HepG2 (cell line): Measurements from ENCODE around the gene TUBB4A. TPM values are rescaled to one million over a fixed set of nuclear protein-coding genes. Genes with fewer than 3 reads are reported as not detected.
A peak's percentile ranks its signal among the peaks of the same experiment; 100 is the strongest.

ENCODE experiments used
- CSRNP1 ChIP-seq: sonication (generic); formaldehyde crosslinking; IDR thresholded peaks from 2 replicates; pipeline ENCODE4 v1.8.1; 2023; ENCODE audit warnings: mild to moderate bottlenecking, missing genetic modification reagents
- GMEB2 ChIP-seq: IDR thresholded peaks from 2 replicates; pipeline ENCODE4 v1.6.1; 2016; ENCODE audit warnings: missing biosample characterization, missing genetic modification reagents, low read depth
- GRHL1 ChIP-seq: sonication (generic); formaldehyde crosslinking; conservative IDR thresholded peaks from 2 replicates; pipeline ENCODE4 v1.8.0; 2022; ENCODE audit warnings: missing genetic modification reagents
- MAZ ChIP-seq, 2 experiments: sonication (generic) in 1 of 2; formaldehyde crosslinking in 1 of 2; IDR thresholded peaks; 2 replicates each; pipeline versions ENCODE4 v1.5.0 to v1.6.1; 2012 to 2020; ENCODE audit warnings: low read depth in 2 of 2, mild to moderate bottlenecking in 2 of 2, borderline replicate concordance in 1 of 2, improper control_type of control experiment in 1 of 2, low read length in 1 of 2, missing genetic modification reagents in 1 of 2, moderate library complexity in 1 of 2
- PAXIP1 ChIP-seq: sonication (generic); formaldehyde crosslinking; conservative IDR thresholded peaks from 2 replicates; pipeline ENCODE4 v1.4.0; 2020; ENCODE audit warnings: mild to moderate bottlenecking, missing genetic modification reagents, moderate library complexity
- STAG1 ChIP-seq: sonication (generic); formaldehyde crosslinking; IDR thresholded peaks from 2 replicates; pipeline ENCODE4 v1.4.0; 2020; ENCODE audit warnings: missing genetic modification reagents
- ZBTB39 ChIP-seq: sonication (generic); formaldehyde crosslinking; IDR thresholded peaks from 2 replicates; pipeline ENCODE4 v1.5.0; 2020; ENCODE audit warnings: missing genetic modification reagents
- ZFP37 ChIP-seq: sonication (generic); formaldehyde crosslinking; IDR thresholded peaks from 2 replicates; pipeline ENCODE4 v1.4.0; 2020; ENCODE audit warnings: missing genetic modification reagents, borderline replicate concordance
- ZNF180 ChIP-seq: sonication (generic); formaldehyde crosslinking; IDR thresholded peaks from 2 replicates; pipeline ENCODE4 v1.4.0; 2020; ENCODE audit warnings: low read depth, missing genetic modification reagents, borderline replicate concordance
- ZNF30 ChIP-seq: sonication (generic); formaldehyde crosslinking; IDR thresholded peaks from 2 replicates; pipeline ENCODE4 v1.5.0; 2020; ENCODE audit warnings: mild to moderate bottlenecking, missing genetic modification reagents
- ZNF546 ChIP-seq: sonication (generic); formaldehyde crosslinking; conservative IDR thresholded peaks from 2 replicates; pipeline ENCODE4 v1.8.1; 2023; ENCODE audit warnings: mild to moderate bottlenecking, missing genetic modification reagents
- ZNF619 ChIP-seq: sonication (generic); formaldehyde crosslinking; IDR thresholded peaks from 2 replicates; pipeline ENCODE4 v1.4.0; 2020; ENCODE audit warnings: mild to moderate bottlenecking, missing genetic modification reagents
- ZNF746 ChIP-seq: sonication (generic); formaldehyde crosslinking; IDR thresholded peaks from 2 replicates; pipeline ENCODE4 v1.8.0; 2022; ENCODE audit warnings: mild to moderate bottlenecking, missing genetic modification reagents
- ZSCAN30 ChIP-seq: sonication (generic); formaldehyde crosslinking; IDR thresholded peaks from 2 replicates; pipeline ENCODE4 v1.5.0; 2020; ENCODE audit warnings: mild to moderate bottlenecking, missing genetic modification reagents
- ZSCAN31 ChIP-seq: sonication (generic); formaldehyde crosslinking; IDR thresholded peaks from 2 replicates; pipeline ENCODE4 v1.5.0; 2020; ENCODE audit warnings: low read depth, mild to moderate bottlenecking, missing genetic modification reagents
- polyA plus RNA-seq, 8 experiments: library from polyadenylated mRNA; depleted of rRNA in 3 of 8; stranded (reverse) in 7 of 8; unstranded in 1 of 8; fragments of >200 nt; fragmentation: Illumina TruSeq in 4 of 8; extraction: Trizol in 4 of 8; gene quantifications; 2 replicates each; pipeline versions ENCODE4 v1.2.1 to v1.2.3, GENCODE V29; 2011 to 2016; ENCODE audit warnings: low read depth in 4 of 8, missing spikeins in 1 of 8, mixed read lengths in 1 of 8; ENCODE audit not compliant: insufficient read depth in 1 of 8
- total RNA-seq, 5 experiments: library from RNA; depleted of rRNA; stranded (reverse); fragments of >200 nt; fragmentation: Illumina TruSeq; extraction: Trizol; gene quantifications; 2 replicates each; pipeline ENCODE4 v1.2.3, GENCODE V29; 2016; ENCODE audit warnings: low read depth in 1 of 5

The TUBB4A gene
- total and polyA plus RNA-seq, 2 of the 13 experiments (the other 11 are each of a cell fraction or from before 2014, with no cell fraction given): not detected

GRCh38 chr19:6530386-6531162 lies 28.5 kb upstream of the TUBB4A start, which contains the start of gene TNFSF9 (continued):
- no peak for TF ChIP-seq CSRNP1
- TF ChIP-seq ZFP37 (CRISPR knock-in tag): no peak
- TF ChIP-seq ZBTB39: no peak
- no peak for TF ChIP-seq MAZ (IDR thresholded peaks at IDR 0.05; ENCODE audit: borderline replicate concordance, low read depth, low read length)
- peak; percentile 68 for TF ChIP-seq MAZ (CRISPR knock-in tag; IDR thresholded peaks at IDR 0.05; ENCODE audit: low read depth)
- no peak for TF ChIP-seq PAXIP1
- TF ChIP-seq GMEB2 (CRISPR knock-in tag): no peak
- TF ChIP-seq STAG1: no peak
- no peak for TF ChIP-seq ZNF746
- no peak for TF ChIP-seq ZNF180 (CRISPR knock-in tag)
- 0 out of 2 replicates have a peak, but pooled peaks have one; percentile 35 for TF ChIP-seq ZNF546 (CRISPR knock-in tag)
- TF ChIP-seq ZSCAN30 (CRISPR knock-in tag): no peak
- TF ChIP-seq ZSCAN31 (CRISPR knock-in tag): 0 out of 2 replicates have a peak, but pooled peaks have one; percentile 41
- TF ChIP-seq ZNF619 (CRISPR knock-in tag): 0 out of 2 replicates have a peak, but pooled peaks have one; percentile 21
- no peak for TF ChIP-seq GRHL1 (CRISPR knock-in tag)
- TF ChIP-seq ZNF30: no peak
